Nephron progenitor cell (in vitro differentiated cells): Measurements from ENCODE around the gene SPATA2L.

Experiments
- DNase-seq: peaks from one replicate; pipeline ENCODE4 v3.0.0; 2021
- H3K27ac Mint-ChIP-seq: 2 replicates; pipeline ENCODE4 v1.8.0; 2021; ENCODE audit warnings: mild to moderate bottlenecking, moderate library complexity, mixed read lengths
- H3K27me3 Mint-ChIP-seq: 2 replicates; pipeline ENCODE4 v1.8.0; 2021; ENCODE audit warnings: mild to moderate bottlenecking, low read depth, mixed read lengths; ENCODE audit not compliant: poor library complexity
- H3K36me3 Mint-ChIP-seq: 2 replicates; pipeline ENCODE4 v1.8.0; 2021; ENCODE audit warnings: low read depth, mixed read lengths
- H3K4me1 Mint-ChIP-seq: 2 replicates; pipeline ENCODE4 v1.8.0; 2021; ENCODE audit warnings: mixed read lengths
- H3K4me3 Mint-ChIP-seq: 2 replicates; pipeline ENCODE4 v1.8.0; 2021; ENCODE audit warnings: mild to moderate bottlenecking, moderate library complexity, mixed read lengths
- H3K9me3 Mint-ChIP-seq: 2 replicates; pipeline ENCODE4 v1.8.0; 2021; ENCODE audit warnings: mild to moderate bottlenecking, moderate library complexity, mixed read lengths
- CTCF ChIP-seq: fragments of 200-600 bp; sonication (generic); IDR thresholded peaks from 2 replicates; pipeline ENCODE4 v1.5.0; 2021; ENCODE audit warnings: antibody characterized with exemption

SPATA2L gene

GRCh38 chr16:89723279-89724250 is 22.1 kb upstream of the SPATA2L start:
- Mint-ChIP-seq H3K4me1 (peaks cover 41% of the 10 kb centered on the region), H3K27ac (no peak overlapping the region), H3K36me3 (peaks cover 24% of the 10 kb centered on the region), H3K4me3 (peak overlapping the region; percentile 75), H3K9me3 (no peaks in the 10 kb centered on the region), H3K27me3 (peaks cover 13% of the 10 kb centered on the region)
- DNase-seq = no peak
- no peak for TF ChIP-seq CTCF

- Mint-ChIP-seq H3K4me3 (peak overlapping the region; percentile 75), H3K27me3 (peaks cover 13% of the 10 kb centered on the region), H3K27ac (no peak overlapping the region), H3K9me3 (no peaks in the 10 kb centered on the region), H3K4me1 (peaks cover 47% of the 10 kb centered on the region), H3K36me3 (peaks cover 31% of the 10 kb centered on the region)
- no peak for DNase-seq
- TF ChIP-seq CTCF = no peak
These were observed 21.1 kb upstream of the SPATA2L start for GRCh38 chr16:89722392-89723278.

- no peak for TF ChIP-seq CTCF
- Mint-ChIP-seq H3K27ac (no peak overlapping the region), H3K36me3 (peaks cover 28% of the 10 kb centered on the region), H3K4me3 (peak overlapping the region; percentile 75), H3K27me3 (peaks cover 13% of the 10 kb centered on the region), H3K4me1 (peaks cover 44% of the 10 kb centered on the region), H3K9me3 (no peaks in the 10 kb centered on the region)
- peak; percentile 63 for DNase-seq
These were observed 20.3 kb upstream of the SPATA2L start for GRCh38 chr16:89721546-89722391.

- H3K27ac Mint-ChIP-seq = no peak within 1 kb of the TSS
- no peak for TF ChIP-seq CTCF
- peaks cover 49% of the 10 kb centered on the region for H3K4me1 Mint-ChIP-seq
These were observed 19.5 kb upstream of the SPATA2L start, which contains the start of the genes VPS9D1 and ZNF276 for GRCh38 chr16:89720813-89721545. Gene VPS9D1, minus strand, starts transcription at chr16:89720898. Its CDS starts 37 bp downstream, at chr16:89720861. Gene ZNF276, plus strand, starts transcription at chr16:89721537. Its CDS starts 104 bp downstream, at chr16:89721641.

GRCh38 chr16:89720551-89720812 is 19.0 kb upstream of the SPATA2L start:
- no peaks in the 10 kb centered on the region for H3K9me3 Mint-ChIP-seq
- no peak for TF ChIP-seq CTCF
- H3K36me3 Mint-ChIP-seq = peaks cover 33% of the 10 kb centered on the region
- peak overlapping the region; percentile 91 for H3K4me3 Mint-ChIP-seq
- no peak overlapping the region for H3K27ac Mint-ChIP-seq
- DNase-seq = peak; percentile 83
- H3K4me1 Mint-ChIP-seq = peaks cover 49% of the 10 kb centered on the region
- peaks cover 13% of the 10 kb centered on the region for H3K27me3 Mint-ChIP-seq

More at GRCh38 chr16:89720813-89721545, 19.5 kb upstream of the SPATA2L start, which contains the start of the genes VPS9D1 and ZNF276:
- Mint-ChIP-seq H3K27me3 (peaks cover 13% of the 10 kb centered on the region), H3K36me3 (peaks cover 33% of the 10 kb centered on the region), H3K4me3 (peak within 1 kb of the TSS; percentile 91), H3K9me3 (no peaks in the 10 kb centered on the region)
- DNase-seq = peak; percentile 87
